ENCODE measurements around the gene CLRN1.

The CLRN1 gene

DNA sequence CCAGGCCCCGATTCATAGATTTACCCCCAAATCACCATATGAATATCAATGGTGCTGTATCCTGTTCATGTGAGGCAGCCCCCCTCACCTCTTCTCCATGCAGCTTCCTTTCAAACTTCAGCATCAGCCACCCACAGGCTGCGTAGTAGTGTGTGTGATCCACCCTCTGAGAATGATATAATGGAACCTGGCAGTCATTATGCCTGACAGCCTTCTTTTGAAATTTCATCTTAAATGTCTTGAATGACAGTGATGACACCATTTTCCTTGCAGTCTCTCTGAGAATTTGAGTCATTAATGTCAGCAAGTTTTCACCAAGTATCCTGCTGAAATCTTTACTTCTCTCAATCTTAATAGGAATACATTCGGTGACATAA, 3.5 kb upstream of the CLRN1 start:
- peaks cover 0 to 4% of the 10 kb centered on the region in 2 donors for H3K27me3 ChIP-seq (ENCODE audit: control insufficient read depth in 1 of 2, insufficient read depth in 2 of 2, low read length in 2 of 2)

DNA sequence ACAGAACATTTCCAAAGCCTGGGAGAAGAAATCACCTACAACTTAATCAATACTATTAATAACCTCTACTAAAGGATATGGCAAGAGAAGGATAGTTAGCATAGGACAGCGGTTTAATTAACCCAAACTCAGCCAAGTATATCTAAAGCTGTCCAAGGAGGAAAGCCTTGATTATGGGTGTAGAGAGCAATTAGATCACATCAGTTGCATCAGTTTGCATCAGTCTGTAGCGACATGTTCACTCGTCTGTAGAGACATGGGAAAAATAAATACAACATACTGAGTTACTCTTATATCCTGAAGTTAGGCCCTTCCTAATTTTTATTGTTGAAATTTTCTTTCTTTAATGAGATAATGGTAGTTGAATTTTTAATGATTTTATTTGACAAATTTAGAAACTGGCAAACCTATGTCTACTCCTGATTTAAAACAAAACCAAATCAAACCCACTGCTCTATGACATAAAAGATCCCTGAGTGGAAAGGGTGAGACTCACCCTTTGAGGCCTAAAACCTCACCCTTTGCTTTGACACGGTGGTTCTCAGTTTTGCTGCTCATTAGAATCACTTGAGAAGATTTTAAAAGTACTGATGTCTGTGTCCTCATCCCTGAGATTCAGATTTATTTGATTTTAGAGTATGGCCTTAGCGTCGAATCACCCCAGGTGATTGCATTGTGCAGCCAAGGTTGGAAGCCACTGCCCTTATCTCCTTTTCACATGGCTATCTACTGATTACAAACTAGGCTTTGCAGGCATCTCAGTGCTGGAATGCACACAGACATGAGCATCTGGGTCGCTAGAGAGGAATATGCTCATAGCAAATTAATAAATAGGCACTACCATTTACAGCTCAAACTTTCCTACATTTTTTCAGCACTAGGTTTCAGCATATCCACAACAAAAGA, 2.8 kb upstream of the CLRN1 start:
- Histone ChIP-seq H3K4me3 (ENCODE audit: low read length in 2 of 2) (no peak overlapping the region), H3K9ac (ENCODE audit: low read length in 2 of 2) (no peak overlapping the region), H3K36me3 (ENCODE audit: control insufficient read depth in 2 of 2, insufficient read depth in 2 of 2, low read length in 2 of 2) (no peaks in the 10 kb centered on the region), H3K9me3 (ENCODE audit: control insufficient read depth in 2 of 2, low read length in 2 of 2) (no peaks in the 10 kb centered on the region), H3K4me1 (ENCODE audit: control insufficient read depth, insufficient read depth, low read length) (no peaks in the 10 kb centered on the region), H3K27me3 (ENCODE audit: control insufficient read depth in 1 of 2, insufficient read depth in 2 of 2, low read length in 2 of 2) (peaks cover 0 to 4% of the 10 kb centered on the region in 2 donors), H3K27ac (ENCODE audit: low read length) (no peak overlapping the region)

More for the DNA sequence above, 3.5 kb upstream of the CLRN1 start:
- H3K4me1 ChIP-seq (ENCODE audit: control insufficient read depth, insufficient read depth, low read length): no peaks in the 10 kb centered on the region
- no peaks in the 10 kb centered on the region for H3K9me3 ChIP-seq (ENCODE audit: control insufficient read depth in 2 of 2, low read length in 2 of 2)
- H3K9ac ChIP-seq (ENCODE audit: low read length in 2 of 2): no peak overlapping the region
- H3K36me3 ChIP-seq (ENCODE audit: control insufficient read depth in 2 of 2, insufficient read depth in 2 of 2, low read length in 2 of 2): no peaks in the 10 kb centered on the region
- no peak overlapping the region for H3K27ac ChIP-seq (ENCODE audit: low read length)
- H3K4me3 ChIP-seq (ENCODE audit: low read length in 2 of 2): no peak overlapping the region

DNA sequence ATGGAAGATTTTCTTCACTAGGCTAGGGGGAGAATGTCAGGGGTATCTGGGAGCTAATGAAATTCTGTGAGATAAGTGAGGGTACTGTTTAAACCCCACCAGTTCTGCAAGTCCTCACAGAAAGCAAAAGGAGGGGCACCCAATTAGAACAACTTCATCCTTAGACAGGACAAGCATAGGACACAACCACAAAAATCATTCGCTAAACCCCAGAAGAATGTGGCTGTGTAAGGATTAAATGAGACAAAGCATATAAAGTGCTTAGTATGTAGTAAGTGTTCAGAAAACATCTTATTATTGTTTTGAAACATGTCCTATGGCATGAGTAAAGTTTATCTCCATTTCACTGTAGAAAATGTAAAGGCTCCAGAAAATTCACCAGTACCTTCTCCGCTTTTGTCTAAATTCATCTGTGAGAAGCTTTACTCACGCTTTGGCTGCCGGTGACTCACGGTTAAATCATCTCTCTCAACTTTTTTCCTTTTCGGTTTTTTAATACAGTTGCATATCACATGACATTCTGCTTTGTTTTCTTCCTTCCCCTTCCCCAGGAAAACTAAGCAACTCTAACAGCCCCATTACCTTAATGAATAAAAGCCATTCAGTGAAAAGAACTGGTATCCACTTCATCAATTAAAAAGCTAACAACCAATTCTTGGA, 1.7 kb downstream of the CLRN1 start:
- Histone ChIP-seq H3K27ac (ENCODE audit: low read length) (no peak overlapping the region), H3K4me3 (ENCODE audit: low read length in 2 of 2) (no peak overlapping the region), H3K9me3 (ENCODE audit: control insufficient read depth in 2 of 2, low read length in 2 of 2) (no peaks in the 10 kb centered on the region), H3K9ac (ENCODE audit: low read length in 2 of 2) (no peak overlapping the region), H3K27me3 (ENCODE audit: control insufficient read depth in 1 of 2, insufficient read depth in 2 of 2, low read length in 2 of 2) (peaks cover 0 to 3% of the 10 kb centered on the region in 2 donors), H3K4me1 (ENCODE audit: control insufficient read depth, insufficient read depth, low read length) (no peaks in the 10 kb centered on the region), H3K36me3 (ENCODE audit: control insufficient read depth in 2 of 2, insufficient read depth in 2 of 2, low read length in 2 of 2) (no peaks in the 10 kb centered on the region)

DNA sequence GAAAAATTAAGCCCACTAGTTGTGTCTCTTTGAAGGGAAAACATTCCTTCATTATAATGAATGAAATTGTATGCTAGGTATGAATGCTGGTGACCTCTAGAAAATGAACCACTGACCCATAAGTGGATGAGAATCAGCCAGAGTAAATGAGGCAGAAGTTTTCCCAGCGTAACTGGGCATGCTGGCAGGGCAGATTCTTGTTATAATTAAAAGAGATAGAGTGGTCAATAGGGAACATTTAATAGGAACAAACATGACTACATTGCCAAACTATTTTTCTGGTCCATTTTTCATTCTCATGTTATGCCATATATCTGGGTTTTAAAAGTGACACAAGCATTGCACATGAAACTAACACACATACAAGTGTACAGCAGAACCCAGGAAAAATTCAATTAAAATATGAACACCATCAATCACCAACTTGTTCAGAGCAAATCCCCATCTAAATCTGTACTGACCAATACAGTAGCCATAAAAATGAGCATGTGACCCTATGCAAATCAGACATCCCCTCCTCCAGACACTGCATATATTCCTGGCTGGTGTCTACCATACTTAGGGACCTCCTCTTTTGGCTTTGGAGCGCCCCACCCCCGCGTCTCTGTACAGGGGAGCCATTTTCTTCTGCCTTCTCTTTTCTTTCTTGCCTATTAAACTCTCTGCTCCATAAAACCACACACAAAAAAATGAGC, 4.0 kb downstream of the CLRN1 start:
- Histone ChIP-seq H3K27me3 (ENCODE audit: control insufficient read depth in 1 of 2, insufficient read depth in 2 of 2, low read length in 2 of 2) (peaks cover 0 to 3% of the 10 kb centered on the region in 2 donors), H3K4me3 (ENCODE audit: low read length in 2 of 2) (no peak overlapping the region), H3K4me1 (ENCODE audit: control insufficient read depth, insufficient read depth, low read length) (no peaks in the 10 kb centered on the region), H3K9me3 (ENCODE audit: control insufficient read depth in 2 of 2, low read length in 2 of 2) (no peaks in the 10 kb centered on the region), H3K27ac (ENCODE audit: low read length) (no peak overlapping the region), H3K36me3 (ENCODE audit: control insufficient read depth in 2 of 2, insufficient read depth in 2 of 2, low read length in 2 of 2) (no peaks in the 10 kb centered on the region), H3K9ac (ENCODE audit: low read length in 2 of 2) (no peak overlapping the region)

DNA sequence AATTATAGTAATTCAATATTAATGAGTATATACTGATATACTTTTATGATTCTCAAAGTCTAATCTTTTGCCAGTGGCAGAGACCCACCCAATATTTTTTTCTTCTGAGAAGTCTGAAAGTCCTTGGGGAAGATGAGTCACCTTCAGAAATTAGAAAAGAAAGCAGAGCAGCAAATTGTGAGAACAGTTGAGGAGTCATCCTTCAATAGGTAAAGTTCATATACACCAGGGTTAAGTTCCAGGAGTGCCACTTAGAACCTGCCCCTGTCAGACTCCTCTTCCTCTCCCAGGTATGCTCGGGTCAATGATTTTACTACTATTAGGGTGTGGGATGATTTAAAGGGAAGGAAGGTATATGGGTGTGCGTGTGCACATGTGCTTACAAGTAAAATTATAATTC, 7.1 kb downstream of the CLRN1 start:
- Histone ChIP-seq H3K9me3 (ENCODE audit: control insufficient read depth in 2 of 2, low read length in 2 of 2) (no peaks in the 10 kb centered on the region), H3K4me1 (ENCODE audit: control insufficient read depth, insufficient read depth, low read length) (no peaks in the 10 kb centered on the region), H3K36me3 (ENCODE audit: control insufficient read depth in 2 of 2, insufficient read depth in 2 of 2, low read length in 2 of 2) (no peaks in the 10 kb centered on the region), H3K27me3 (ENCODE audit: control insufficient read depth in 1 of 2, insufficient read depth in 2 of 2, low read length in 2 of 2) (no peaks in the 10 kb centered on the region), H3K4me3 (ENCODE audit: low read length in 2 of 2) (no peak overlapping the region), H3K27ac (ENCODE audit: low read length) (no peak overlapping the region), H3K9ac (ENCODE audit: low read length in 2 of 2) (no peak overlapping the region)

DNA sequence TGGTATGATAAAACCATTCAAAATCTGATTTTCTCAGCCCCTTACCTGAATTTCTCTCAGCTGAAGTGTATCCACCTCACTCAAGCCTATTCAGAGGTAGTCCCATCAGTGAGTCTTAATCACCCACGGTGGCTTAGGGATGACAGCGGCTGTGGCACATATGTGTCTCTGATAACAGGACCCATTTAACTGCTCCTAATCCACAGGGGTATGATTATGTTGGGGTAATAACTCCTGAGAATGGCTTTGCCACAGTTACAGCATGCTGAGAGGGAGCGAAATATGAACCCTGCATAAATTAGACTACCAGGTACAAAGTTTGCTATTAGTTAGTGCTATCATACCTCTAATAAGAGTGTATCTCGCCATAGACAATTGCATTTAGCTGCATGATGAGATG, 10.6 kb downstream of the CLRN1 start:
- no peaks in the 10 kb centered on the region for H3K4me1 ChIP-seq (ENCODE audit: control insufficient read depth, insufficient read depth, low read length)
- no peaks in the 10 kb centered on the region for H3K9me3 ChIP-seq (ENCODE audit: control insufficient read depth in 2 of 2, low read length in 2 of 2)
- H3K4me3 ChIP-seq (ENCODE audit: low read length in 2 of 2): no peak overlapping the region
- H3K27me3 ChIP-seq (ENCODE audit: control insufficient read depth in 1 of 2, insufficient read depth in 2 of 2, low read length in 2 of 2): peaks cover 0 to 2% of the 10 kb centered on the region in 2 donors
- H3K9ac ChIP-seq (ENCODE audit: low read length in 2 of 2): no peak overlapping the region
- H3K36me3 ChIP-seq (ENCODE audit: control insufficient read depth in 2 of 2, insufficient read depth in 2 of 2, low read length in 2 of 2): no peaks in the 10 kb centered on the region
- no peak overlapping the region for H3K27ac ChIP-seq (ENCODE audit: low read length)

DNA sequence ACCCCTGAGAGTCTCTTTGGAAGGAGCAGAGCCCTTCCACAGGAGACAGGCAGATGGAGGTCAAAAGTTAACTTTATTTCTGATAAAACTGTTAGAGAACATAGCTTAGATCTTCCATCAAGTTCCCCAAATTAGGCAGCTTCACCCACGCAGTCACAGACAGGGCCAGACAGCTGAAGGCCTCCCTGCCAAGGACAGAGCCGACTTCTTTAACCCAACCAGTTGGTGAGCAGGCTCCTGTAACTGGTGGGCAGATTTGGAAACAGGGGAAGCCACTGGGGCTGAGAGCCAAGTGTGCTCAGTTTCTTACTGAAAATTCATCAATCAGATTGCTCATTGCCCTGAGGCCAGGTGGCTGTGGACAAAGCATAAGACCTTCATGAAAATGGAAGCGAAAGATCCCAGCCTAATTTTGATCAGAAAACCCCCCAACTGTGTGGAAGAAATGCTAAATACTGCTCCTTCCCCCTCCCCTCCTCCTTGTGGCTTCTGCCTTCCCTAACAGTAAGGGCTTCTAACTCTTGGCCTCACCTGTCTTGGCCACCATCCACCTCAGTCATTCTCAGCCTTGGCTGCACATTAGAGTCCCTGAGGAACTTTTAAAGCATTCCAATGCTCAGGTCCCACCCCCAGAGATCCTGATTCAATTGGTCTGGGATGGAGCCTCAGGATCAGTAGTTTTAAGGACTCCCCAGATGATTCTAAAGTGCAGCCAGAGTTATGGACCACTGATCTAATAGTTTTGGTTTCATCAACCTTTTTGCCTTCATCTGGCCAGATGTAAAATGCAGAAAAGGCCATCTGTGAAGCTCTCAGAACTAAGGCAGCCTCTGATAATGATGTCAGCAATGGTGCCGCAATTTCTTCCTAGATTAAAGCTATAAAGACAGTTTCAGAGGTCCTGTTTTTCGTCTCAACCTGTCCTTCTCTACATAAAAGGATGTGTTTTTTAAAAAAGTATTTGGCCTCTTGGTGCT, 11.5 kb downstream of the CLRN1 start:
- H3K4me3 ChIP-seq (ENCODE audit: low read length in 2 of 2): no peak overlapping the region
- H3K27ac ChIP-seq (ENCODE audit: low read length): no peak overlapping the region
- H3K36me3 ChIP-seq (ENCODE audit: control insufficient read depth in 2 of 2, insufficient read depth in 2 of 2, low read length in 2 of 2): no peaks in the 10 kb centered on the region
- H3K4me1 ChIP-seq (ENCODE audit: control insufficient read depth, insufficient read depth, low read length): no peaks in the 10 kb centered on the region
- peaks cover 0 to 2% of the 10 kb centered on the region in 2 donors for H3K27me3 ChIP-seq (ENCODE audit: control insufficient read depth in 1 of 2, insufficient read depth in 2 of 2, low read length in 2 of 2)
- no peaks in the 10 kb centered on the region for H3K9me3 ChIP-seq (ENCODE audit: control insufficient read depth in 2 of 2, low read length in 2 of 2)
- H3K9ac ChIP-seq (ENCODE audit: low read length in 2 of 2): no peak overlapping the region

DNA sequence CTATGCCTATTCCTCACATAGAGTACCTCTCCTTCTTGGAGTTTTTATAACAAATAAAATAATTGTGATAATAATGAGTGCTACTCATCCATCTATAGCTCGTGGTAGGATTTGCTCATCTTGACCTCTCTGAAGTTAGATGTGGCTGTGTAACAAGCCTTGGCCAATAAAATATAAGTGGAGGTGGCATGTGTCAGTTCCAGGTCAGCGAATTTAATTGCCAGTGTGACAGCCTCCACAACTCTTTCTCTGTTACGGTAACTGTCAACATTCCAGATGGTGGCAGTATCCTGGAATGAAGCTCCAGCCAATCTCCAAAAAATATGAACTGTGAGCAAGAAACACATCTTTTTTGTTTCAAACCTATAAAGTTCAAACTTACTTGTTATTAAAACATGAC, 13.8 kb downstream of the CLRN1 start:
- no peaks in the 10 kb centered on the region for H3K4me1 ChIP-seq (ENCODE audit: control insufficient read depth, insufficient read depth, low read length)
- H3K9ac ChIP-seq (ENCODE audit: low read length in 2 of 2): no peak overlapping the region
- no peak overlapping the region for H3K4me3 ChIP-seq (ENCODE audit: low read length in 2 of 2)
- no peaks in the 10 kb centered on the region for H3K9me3 ChIP-seq (ENCODE audit: control insufficient read depth in 2 of 2, low read length in 2 of 2)
- H3K36me3 ChIP-seq (ENCODE audit: control insufficient read depth in 2 of 2, insufficient read depth in 2 of 2, low read length in 2 of 2): no peaks in the 10 kb centered on the region
- peaks cover 0 to 2% of the 10 kb centered on the region in 2 donors for H3K27me3 ChIP-seq (ENCODE audit: control insufficient read depth in 1 of 2, insufficient read depth in 2 of 2, low read length in 2 of 2)
- no peak overlapping the region for H3K27ac ChIP-seq (ENCODE audit: low read length)

DNA sequence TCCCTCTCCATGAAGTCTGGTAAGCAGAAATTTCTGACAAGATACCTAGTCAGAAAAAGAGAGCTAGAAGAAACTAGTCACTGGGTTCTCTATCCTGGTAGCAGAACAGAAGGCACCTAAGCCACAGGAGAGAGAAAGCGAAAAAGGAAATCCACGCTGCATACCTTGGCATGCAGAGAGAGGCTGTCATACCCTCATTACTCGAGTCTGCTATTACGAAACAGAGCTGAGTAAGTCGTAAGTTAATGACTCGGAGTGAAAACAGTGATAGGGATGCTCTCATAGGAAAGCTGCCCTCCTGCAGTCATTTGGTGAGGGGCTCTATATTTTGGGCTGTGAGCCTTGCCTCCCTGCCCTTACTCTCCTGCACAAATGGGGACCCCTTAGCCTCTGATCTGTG, 16.2 kb downstream of the CLRN1 start:
- no peak overlapping the region for H3K27ac ChIP-seq (ENCODE audit: low read length)
- no peak overlapping the region for H3K4me3 ChIP-seq (ENCODE audit: low read length in 2 of 2)
- peaks cover 0 to 2% of the 10 kb centered on the region in 2 donors for H3K27me3 ChIP-seq (ENCODE audit: control insufficient read depth in 1 of 2, insufficient read depth in 2 of 2, low read length in 2 of 2)
- no peaks in the 10 kb centered on the region for H3K9me3 ChIP-seq (ENCODE audit: control insufficient read depth in 2 of 2, low read length in 2 of 2)
- H3K4me1 ChIP-seq (ENCODE audit: control insufficient read depth, insufficient read depth, low read length): no peaks in the 10 kb centered on the region
- no peaks in the 10 kb centered on the region for H3K36me3 ChIP-seq (ENCODE audit: control insufficient read depth in 2 of 2, insufficient read depth in 2 of 2, low read length in 2 of 2)
- no peak overlapping the region for H3K9ac ChIP-seq (ENCODE audit: low read length in 2 of 2)

DNA sequence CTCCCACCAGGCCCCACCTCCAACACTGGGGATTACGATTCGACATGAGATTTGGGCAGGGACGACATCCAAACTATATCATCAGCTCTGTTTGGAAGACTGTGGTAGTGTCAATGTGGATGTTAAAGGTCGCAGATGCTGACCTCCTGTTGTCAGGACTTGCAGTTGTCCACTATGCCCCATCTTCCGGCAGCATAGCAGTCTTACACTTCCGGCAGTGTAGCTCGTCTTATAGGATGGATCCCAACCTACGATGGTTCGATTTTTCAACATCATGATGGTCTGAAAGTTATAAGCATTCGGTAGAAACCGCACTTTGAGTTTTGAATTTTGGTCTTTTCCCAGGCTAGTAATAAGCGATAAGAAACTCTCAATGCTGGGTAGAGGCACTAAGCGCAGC, 20.6 kb downstream of the CLRN1 start:
- no peaks in the 10 kb centered on the region for H3K27me3 ChIP-seq (ENCODE audit: control insufficient read depth in 1 of 2, insufficient read depth in 2 of 2, low read length in 2 of 2)
- no peaks in the 10 kb centered on the region for H3K9me3 ChIP-seq (ENCODE audit: control insufficient read depth in 2 of 2, low read length in 2 of 2)
- no peaks in the 10 kb centered on the region for H3K36me3 ChIP-seq (ENCODE audit: control insufficient read depth in 2 of 2, insufficient read depth in 2 of 2, low read length in 2 of 2)
- no peak overlapping the region for H3K27ac ChIP-seq (ENCODE audit: low read length)
- no peaks in the 10 kb centered on the region for H3K4me1 ChIP-seq (ENCODE audit: control insufficient read depth, insufficient read depth, low read length)
- H3K9ac ChIP-seq (ENCODE audit: low read length in 2 of 2): no peak overlapping the region
- H3K4me3 ChIP-seq (ENCODE audit: low read length in 2 of 2): no peak overlapping the region
